ENCODE results near the gene RARRES2. TPM values are rescaled to one million over a fixed set of nuclear protein-coding genes. Genes with fewer than 3 reads are reported as not detected.

RARRES2 gene
- total and polyA plus RNA-seq, 2 of the 13 experiments (the other 11 are each of a cell fraction or from before 2014, with no cell fraction given): 134 to 172 TPM

GRCh38 chr7:150383710-150384397 lies 42.4 kb upstream of the RARRES2 start (continued):
- TF ChIP-seq ZNF18 (CRISPR knock-in tag; IDR thresholded peaks at IDR 0.05; ENCODE audit: insufficient replicate concordance) (no peak), ZNF264 (CRISPR knock-in tag; IDR thresholded peaks at IDR 0.05) (no peak), SRSF4 (IDR thresholded peaks at IDR 0.05; ENCODE audit: low read depth, low read length, poor library complexity, severe bottlenecking) (no peak), ZFP36L1 (CRISPR knock-in tag; IDR thresholded peaks at IDR 0.05) (0 out of 2 replicates have a peak, but pooled peaks have one; percentile 83), ARNT (IDR thresholded peaks at IDR 0.05) (no peak), ELF1 (CRISPR knock-in tag; IDR thresholded peaks at IDR 0.05) (no peak), REXO4 (CRISPR knock-in tag; IDR thresholded peaks at IDR 0.05; ENCODE audit: borderline replicate concordance) (no peak), ZNF260 (CRISPR knock-in tag; IDR thresholded peaks at IDR 0.05; ENCODE audit: borderline replicate concordance, low read depth) (no peak), FOXK1 (CRISPR knock-in tag; IDR thresholded peaks at IDR 0.05; ENCODE audit: borderline replicate concordance, low read depth) (no peak; the same call in 1 of the 2 replicates), TRIM24 (CRISPR knock-in tag; IDR thresholded peaks at IDR 0.05) (no peak), ETS1 (CRISPR knock-in tag; IDR thresholded peaks at IDR 0.05) (no peak), ZNF207 (IDR thresholded peaks at IDR 0.05; ENCODE audit: borderline replicate concordance) (no peak), NKX3-1 (CRISPR knock-in tag; IDR thresholded peaks at IDR 0.05) (no peak), TOE1 (CRISPR knock-in tag; IDR thresholded peaks at IDR 0.05) (no peak), RERE (CRISPR knock-in tag; IDR thresholded peaks at IDR 0.05; ENCODE audit: low read depth) (peak; percentile 51; the same call in 1 of the 2 replicates), FOXP4 (CRISPR knock-in tag; IDR thresholded peaks at IDR 0.05) (peak; percentile 77), SMARCC2 (IDR thresholded peaks at IDR 0.05) (no peak), ZNF124 (CRISPR knock-in tag; IDR thresholded peaks at IDR 0.05) (no peak), POLR2A (IDR thresholded peaks at IDR 0.05; ENCODE audit: insufficient read depth in 1 of 2, low read depth in 2 of 2, low read length in 2 of 2) (peak; percentile 93 to 97), PHF20 (CRISPR knock-in tag; IDR thresholded peaks at IDR 0.05) (no peak), FOXJ3 (CRISPR knock-in tag; IDR thresholded peaks at IDR 0.05; ENCODE audit: borderline replicate concordance) (peak; percentile 59; the same call in 1 of the 2 replicates)

Data from HepG2 (cell line).